ENCODE data around the gene PHF13.

DNA sequence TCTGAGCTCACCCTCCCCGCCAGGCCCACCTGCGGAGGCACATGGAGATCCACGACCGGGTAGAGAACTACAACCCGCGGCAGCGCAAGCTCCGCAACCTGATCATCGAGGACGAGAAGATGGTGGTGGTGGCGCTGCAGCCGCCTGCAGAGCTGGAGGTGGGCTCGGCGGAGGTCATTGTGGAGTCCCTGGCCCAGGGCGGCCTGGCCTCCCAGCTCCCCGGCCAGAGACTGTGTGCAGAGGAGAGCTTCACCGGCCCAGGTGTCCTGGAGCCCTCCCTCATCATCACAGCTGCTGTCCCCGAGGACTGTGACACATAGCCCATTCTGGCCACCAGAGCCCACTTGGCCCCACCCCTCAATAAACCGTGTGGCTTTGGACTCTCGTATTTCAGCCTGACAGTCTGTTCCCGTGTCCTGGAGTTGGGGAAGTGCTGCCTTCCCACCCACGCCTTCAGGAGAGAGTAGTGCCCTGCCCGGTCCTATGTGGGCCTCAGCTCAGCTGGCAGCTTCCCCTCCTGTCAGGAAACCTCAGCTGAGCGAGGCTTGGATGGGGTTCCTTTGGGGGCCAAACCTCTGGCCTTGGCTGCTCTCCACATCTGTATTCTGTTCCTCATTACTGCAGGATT lies 24.5 kb upstream of the PHF13 start:
- TF ChIP-seq JUND (IDR thresholded peaks at IDR 0.05): no peak
- no peak for TF ChIP-seq RAD21 (IDR thresholded peaks at IDR 0.05)
- TF ChIP-seq, protein P1, sequence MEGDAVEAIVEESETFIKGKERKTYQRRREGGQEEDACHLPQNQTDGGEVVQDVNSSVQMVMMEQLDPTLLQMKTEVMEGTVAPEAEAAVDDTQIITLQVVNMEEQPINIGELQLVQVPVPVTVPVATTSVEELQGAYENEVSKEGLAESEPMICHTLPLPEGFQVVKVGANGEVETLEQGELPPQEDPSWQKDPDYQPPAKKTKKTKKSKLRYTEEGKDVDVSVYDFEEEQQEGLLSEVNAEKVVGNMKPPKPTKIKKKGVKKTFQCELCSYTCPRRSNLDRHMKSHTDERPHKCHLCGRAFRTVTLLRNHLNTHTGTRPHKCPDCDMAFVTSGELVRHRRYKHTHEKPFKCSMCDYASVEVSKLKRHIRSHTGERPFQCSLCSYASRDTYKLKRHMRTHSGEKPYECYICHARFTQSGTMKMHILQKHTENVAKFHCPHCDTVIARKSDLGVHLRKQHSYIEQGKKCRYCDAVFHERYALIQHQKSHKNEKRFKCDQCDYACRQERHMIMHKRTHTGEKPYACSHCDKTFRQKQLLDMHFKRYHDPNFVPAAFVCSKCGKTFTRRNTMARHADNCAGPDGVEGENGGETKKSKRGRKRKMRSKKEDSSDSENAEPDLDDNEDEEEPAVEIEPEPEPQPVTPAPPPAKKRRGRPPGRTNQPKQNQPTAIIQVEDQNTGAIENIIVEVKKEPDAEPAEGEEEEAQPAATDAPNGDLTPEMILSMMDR (IDR thresholded peaks at IDR 0.05; ENCODE audit: low read depth, low read length, missing input control): no peak
- TF ChIP-seq, protein P2, sequence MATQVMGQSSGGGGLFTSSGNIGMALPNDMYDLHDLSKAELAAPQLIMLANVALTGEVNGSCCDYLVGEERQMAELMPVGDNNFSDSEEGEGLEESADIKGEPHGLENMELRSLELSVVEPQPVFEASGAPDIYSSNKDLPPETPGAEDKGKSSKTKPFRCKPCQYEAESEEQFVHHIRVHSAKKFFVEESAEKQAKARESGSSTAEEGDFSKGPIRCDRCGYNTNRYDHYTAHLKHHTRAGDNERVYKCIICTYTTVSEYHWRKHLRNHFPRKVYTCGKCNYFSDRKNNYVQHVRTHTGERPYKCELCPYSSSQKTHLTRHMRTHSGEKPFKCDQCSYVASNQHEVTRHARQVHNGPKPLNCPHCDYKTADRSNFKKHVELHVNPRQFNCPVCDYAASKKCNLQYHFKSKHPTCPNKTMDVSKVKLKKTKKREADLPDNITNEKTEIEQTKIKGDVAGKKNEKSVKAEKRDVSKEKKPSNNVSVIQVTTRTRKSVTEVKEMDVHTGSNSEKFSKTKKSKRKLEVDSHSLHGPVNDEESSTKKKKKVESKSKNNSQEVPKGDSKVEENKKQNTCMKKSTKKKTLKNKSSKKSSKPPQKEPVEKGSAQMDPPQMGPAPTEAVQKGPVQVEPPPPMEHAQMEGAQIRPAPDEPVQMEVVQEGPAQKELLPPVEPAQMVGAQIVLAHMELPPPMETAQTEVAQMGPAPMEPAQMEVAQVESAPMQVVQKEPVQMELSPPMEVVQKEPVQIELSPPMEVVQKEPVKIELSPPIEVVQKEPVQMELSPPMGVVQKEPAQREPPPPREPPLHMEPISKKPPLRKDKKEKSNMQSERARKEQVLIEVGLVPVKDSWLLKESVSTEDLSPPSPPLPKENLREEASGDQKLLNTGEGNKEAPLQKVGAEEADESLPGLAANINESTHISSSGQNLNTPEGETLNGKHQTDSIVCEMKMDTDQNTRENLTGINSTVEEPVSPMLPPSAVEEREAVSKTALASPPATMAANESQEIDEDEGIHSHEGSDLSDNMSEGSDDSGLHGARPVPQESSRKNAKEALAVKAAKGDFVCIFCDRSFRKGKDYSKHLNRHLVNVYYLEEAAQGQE (IDR thresholded peaks at IDR 0.05): no peak
- TF ChIP-seq TAF1 (conservative IDR thresholded peaks at IDR 0.05): no peak
- no peak for TF ChIP-seq HNF4G (IDR thresholded peaks at IDR 0.05)
- no peak for TF ChIP-seq GABPA (IDR thresholded peaks at IDR 0.05 in 1 of 2, conservative IDR thresholded peaks at IDR 0.05 in 1 of 2)

Data from liver (tissue), 3 donors.